ENCODE data around the gene RAC2. TPM values are rescaled to one million over a fixed set of nuclear protein-coding genes. Genes with fewer than 3 reads are reported as not detected.

RAC2 gene
- total RNA-seq, 1 experiment from 2014 or later = 151 TPM

- no peak for DNase-seq (ENCODE audit: low read depth)
Measured at GRCh38 chr22:37275622-37276021, 31.6 kb upstream of the RAC2 start.

DNA sequence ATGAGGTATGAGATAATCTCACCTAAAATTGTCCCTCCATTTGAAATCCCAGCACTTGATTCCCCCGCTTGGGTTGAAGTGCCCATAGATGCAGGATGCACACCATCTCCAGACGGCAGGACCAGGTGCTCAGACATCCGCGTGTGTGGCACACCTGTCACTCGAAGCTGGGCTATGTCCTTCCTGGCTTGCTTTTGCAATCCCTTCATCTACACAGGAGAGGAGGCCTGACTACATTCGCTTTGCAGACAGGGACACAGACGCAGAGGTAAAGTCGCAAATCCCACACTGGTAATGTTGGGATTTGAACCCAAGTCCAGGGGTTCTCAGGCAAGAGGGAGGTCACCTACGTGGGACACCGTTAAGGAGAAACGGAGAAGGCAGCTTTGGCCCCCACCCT, 31.1 kb upstream of the RAC2 start:
- no peak for DNase-seq (ENCODE audit: low read depth)

DNA sequence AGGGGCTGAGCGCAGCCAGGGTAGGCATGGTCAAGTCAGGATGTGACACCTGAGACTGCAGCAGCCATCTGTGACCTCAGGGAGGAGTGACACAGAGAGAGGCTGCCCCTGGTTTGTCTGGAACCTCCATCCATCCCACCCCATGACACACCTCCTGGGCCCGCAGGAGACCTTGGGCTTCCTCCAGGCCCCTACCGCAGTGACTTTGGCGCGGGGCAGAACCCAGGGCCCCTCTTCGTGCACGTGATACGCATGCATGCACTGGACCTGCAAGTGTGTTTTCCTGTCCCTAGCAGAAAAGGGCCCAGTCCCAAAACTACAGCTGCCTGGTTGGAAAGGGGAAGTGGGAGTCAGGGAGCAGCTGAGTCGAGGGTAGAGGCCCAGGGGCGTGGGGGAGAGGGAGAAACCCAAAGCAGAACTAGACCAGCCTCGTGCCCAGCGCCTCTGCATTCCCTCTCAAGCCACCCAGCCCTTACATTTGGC, 30.4 kb upstream of the RAC2 start:
- DNase-seq (ENCODE audit: low read depth) = no peak

GRCh38 chr22:37273846-37274225, 29.8 kb upstream of the RAC2 start:
- no peak for DNase-seq (ENCODE audit: low read depth)

- peak; percentile 90 for DNase-seq (ENCODE audit: low read depth)
Measured at GRCh38 chr22:37273126-37273845, 29.2 kb upstream of the RAC2 start.

DNA sequence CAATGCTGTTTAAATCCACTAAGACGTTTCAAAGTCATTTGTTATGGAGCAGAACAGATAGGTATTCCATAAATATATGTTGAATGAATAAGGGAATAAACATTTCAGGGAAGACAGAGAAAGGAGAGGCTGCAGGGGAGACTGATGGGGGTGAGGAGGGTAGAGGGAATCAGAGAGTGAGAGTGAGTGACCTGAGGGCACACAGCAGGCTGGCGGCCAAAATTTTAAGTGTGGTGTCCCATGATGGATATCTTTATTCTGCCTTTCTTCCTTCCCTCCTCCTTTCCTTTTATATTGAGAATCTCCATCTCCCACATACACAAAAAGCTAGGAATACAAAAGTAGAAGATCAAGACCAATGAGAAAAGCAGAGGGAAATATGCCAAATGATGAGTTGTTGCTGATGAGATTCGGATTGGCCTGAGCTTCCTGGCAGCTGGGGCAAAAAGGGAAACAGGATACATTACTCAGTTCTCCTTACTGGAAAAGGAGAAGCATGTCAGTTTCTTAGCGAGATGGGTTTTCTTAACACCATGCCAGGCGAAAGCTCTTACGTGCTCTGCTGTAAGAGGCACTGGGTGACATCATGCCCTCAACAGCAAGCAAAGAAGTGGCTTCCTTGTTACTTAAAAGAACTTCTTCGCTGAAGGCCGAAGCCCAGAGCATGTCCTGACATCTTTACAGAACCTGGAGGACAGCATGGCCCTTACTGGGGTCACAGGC, 27.0 kb upstream of the RAC2 start:
- peak; percentile 45 for DNase-seq (ENCODE audit: low read depth)

DNA sequence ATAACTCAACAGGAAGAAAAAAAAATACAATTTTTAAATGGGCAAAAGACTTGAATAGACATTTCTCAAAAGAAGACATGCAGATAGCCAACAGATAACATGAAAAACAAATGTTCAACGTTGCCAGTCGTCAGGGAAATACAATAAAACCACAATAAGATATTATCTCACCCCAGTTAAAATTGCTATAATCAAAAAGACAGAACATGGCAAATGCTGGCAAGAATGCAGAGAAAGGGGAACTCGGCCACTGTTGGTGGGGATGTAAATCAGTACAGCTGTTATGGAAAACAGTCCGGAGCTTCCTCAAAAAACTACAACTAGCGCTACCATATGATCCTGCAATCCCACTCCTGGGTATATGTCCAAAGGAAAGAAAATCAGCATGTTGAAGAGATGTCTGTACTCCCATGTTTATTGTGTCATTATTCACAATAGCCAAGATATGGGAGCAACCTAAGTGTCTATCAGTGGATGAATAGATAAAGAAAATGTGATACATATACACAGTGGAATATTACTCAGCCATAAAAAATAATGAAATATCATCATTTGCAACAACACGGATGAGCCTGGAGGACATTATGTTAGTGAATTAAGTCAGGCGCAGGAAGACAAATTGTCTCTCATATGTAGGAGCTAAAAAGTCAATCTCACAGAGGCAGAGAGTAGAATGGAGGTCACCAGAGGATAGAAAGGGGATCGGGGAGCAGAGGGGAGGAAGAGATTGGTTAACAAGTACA, 26.0 kb upstream of the RAC2 start:
- peak; percentile 48 for DNase-seq (ENCODE audit: low read depth)

DNA sequence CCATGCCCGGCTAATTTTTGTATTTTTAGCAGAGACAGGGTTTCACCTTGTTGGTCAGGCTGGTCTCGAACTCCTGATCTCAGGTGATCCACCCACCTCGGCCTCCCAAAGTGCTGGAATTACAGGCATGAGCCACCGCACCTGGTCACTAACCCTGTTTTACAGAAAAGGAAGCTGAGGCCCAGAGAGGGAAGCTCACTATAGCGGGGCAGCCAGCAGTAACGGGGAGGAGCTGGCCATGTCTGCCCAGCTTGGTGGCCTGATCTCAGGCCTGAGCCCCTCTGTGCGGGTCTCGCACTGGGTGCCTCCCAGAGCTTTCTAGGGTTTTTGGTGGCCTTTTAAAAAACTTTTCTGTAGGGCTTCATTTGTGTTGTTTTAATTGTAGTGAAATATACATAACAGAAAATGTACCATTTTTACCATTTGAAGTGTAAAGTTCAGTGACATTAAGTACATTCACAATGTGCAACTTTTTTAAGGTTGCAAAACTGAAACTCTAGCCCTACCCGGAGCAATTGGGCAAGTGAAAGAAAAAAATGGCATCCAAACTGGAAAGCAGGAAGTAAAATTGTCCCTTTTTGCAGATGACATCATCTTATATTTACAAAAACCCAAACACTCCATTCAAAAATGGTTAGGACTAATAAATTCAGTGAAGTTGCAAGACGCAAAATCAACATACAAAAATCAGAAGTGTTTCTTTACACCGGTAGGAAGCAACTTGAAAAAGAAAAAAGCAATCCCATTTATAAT, 23.8 kb upstream of the RAC2 start:
- DNase-seq (ENCODE audit: low read depth) = no peak

- peak; percentile 35 for DNase-seq (ENCODE audit: low read depth)
Measured at GRCh38 chr22:37267135-37267587, 23.1 kb upstream of the RAC2 start.

DNA sequence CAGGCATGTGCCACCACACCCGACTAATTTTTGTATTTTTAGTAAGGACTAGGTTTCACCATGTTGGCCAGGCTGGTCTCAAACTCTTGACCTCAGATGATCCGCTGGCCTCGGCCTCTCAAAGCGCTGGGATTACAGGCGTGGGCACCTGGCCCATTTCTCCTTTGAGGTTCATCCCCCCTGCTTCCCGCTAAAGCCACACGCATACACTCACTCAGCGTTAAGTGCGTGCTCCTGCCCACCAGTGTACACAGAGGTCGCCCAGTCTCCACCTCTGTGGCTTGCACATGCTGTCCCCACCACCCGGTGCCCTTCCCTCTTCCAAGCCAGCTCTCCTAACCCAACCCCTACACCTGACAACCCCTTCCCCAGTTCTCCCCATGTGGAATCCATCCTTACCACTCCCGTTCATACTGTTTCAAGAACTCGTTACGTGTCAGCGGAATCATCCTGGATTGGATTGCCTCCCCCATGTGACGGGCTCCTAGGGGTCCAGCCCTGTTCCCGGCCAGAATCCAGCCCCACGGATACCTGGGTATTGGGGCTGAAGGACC, 22.6 kb upstream of the RAC2 start:
- peak; percentile 21 for DNase-seq (ENCODE audit: low read depth)

DNA sequence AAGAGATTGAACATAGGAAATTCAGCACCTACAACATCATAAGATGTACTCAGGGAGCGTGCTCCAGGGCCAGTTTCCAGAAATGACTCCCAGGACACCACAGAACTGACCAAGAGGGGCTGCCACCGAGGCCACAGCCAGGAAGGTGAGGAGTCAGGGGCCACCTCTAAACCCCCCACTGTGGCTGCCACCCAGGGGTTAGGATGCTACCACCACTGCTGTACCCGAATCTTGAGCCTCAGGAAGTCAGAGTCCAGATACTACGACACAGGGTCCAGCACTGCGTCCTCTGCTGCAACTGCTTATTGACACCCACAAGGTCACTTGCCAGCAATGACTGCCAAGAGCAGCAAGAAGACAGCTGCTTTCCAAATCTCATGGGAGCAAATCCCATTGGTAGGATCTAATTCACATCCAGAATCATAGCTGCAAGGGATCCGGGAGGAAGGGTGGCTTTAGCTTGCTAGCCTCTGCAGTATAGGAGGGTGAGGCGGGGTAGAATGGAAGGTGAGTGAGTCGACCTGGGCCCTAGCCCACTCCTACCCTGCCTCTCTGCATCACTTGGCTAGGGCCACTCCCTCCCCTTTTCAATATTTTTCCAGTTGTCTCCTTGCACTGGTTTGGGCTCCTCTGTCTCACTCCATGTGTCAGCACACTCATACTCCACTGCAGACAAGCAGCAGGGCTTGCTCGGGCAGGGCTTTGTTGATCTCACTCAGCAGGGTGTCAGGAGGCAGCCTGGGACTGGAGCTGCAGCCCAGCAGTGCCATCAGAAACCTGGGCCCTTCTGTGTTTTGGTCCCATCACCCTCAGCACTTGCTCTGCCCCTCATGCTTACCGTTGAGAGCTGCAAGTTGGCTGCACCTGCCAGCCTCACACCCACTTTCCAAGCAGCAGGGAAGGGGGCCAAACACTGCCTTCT, 20.2 kb upstream of the RAC2 start:
- DNase-seq (ENCODE audit: low read depth) = no peak

DNA sequence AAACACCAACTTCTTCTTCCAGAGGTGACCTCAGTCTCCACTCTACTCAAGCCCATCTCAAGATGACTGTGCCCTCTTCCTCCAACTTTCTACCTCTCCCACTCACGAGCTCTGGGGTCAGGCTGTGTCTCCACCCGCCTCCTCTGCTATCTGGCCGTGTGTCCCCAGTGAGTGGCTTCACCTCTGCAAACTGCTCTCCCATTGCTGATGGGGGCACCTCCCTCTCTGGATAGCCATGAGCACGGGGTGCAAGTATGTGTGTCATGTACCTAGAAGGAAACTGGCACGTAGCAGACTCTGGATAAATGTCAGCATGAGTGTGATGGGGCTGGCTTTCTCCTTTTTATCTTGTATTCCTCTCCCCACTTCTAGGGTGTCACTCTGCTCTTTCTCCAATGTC, 18.3 kb upstream of the RAC2 start:
- DNase-seq (ENCODE audit: low read depth) = no peak

DNA sequence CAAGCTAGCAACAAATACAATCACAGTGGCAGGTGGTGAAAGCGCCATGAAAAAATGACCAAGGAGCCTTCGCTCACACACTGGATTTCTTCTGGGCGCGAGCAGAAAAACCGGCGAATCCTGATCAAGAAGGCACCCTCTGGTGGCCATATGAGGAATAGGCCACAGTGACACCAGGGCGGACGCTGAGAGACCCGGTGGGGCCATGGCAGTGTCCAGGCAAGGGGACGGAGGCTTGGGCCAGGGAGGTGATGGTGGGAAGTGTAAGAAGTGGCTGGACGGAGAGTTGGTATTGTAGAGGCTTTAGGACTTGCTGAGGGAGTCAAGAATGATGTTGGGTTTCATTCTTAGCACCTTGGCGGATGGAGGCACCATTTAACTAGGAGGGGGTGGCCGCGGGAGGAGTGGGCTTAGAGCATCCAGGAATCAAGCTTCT, 16.9 kb upstream of the RAC2 start:
- peak; percentile 58 for DNase-seq (ENCODE audit: low read depth)

DNA sequence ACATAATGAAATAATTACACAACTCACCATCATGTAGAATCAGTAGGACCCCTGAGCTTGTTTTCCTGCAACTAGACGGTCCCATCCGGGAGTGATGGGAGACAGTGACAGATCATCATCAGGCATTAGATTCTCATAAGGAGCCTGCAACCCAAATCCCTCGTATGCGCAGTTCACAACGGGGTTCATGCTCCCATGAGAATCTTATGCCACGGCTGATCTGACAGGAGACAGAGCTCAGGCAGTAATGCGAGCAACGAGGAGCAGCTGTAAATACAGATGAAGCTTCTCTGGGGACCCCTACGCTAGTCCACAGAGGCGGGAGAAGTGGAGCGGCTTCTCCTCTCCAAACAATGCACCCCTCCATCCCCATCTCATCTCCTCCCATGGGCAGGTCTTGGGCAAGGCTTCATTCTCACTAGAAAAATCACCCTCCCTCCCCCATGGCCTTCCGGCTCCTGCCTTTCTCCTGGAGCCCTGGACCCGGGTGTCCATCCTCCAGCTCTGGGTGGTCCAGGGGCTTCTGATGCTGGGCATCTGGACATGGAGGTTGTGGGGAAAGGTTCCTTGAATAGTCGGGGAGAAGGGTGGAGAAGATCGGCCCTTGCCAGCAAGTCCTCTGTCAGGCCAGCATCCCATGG, 16.2 kb upstream of the RAC2 start:
- DNase-seq (ENCODE audit: low read depth) = no peak

- peak; percentile 62 for DNase-seq (ENCODE audit: low read depth)
Measured at GRCh38 chr22:37259540-37260029, 15.5 kb upstream of the RAC2 start.

DNA sequence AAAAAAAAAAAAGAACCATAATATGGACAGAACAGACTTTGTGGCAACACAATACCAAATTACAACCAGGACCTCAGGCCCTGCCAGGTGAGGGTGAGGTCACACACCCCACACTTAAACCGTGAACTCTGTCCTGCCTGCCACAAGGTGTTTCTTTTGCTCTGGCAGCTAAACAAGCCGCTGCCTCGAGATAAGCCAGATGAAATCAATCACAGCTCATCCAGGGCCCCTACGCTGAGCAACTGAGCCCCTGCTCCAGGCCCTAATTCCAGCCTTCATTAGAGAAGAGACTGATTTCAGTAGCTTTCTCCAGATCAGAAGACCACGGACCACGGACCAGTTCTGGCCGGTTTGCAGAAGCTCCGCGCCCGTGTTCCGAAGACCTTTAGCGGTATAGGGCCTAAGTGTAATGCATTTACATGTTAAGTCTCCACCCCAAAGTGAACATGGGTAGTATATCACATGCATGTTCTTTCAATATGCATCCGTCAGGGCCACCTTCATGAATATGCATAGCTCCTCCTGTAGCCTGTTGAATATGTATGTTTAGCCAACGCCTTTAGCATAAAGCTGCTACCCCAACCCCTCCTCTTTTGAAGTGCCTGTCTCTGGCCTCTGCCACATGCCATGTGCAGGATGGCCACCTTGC, 14.8 kb upstream of the RAC2 start:
- DNase-seq (ENCODE audit: low read depth) = no peak

- no peak for DNase-seq (ENCODE audit: low read depth)
Measured at GRCh38 chr22:37258005-37258752, 14.1 kb upstream of the RAC2 start.

DNA sequence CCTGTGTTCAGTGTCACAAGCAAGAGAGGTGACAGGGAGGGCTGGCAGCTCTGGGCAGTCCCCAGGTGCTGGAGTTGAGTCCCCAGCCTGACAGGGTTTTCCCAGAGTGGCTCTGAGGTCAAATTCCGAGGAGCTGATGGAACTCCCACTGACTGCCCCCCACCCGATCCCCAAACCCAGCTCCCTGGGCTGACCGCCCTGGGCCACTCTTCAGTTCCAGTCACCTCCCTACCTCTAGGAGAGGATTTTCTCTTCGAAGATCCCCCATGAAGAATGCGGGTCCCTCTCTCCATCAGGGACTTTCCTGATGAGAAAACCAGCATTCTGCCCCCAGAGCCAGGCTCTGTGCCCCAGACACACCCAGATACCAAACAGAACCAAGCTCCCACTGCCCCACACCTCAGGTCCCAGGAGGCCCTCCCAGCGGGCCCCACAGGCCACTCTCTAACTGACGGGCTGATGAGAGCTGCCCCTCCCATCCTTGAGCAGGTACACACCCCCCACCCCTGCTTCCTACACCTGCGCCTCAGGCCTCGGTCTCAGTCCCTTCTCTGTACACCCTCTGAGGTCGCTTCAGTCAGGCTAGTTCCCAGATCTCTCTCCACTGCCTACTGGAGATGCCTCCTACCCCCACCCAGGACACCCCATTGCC, 12.1 kb upstream of the RAC2 start:
- no peak for DNase-seq (ENCODE audit: low read depth)
